Measurements from ENCODE around the gene NAA15. TPM values are rescaled to one million over a fixed set of nuclear protein-coding genes. Genes with fewer than 3 reads are reported as not detected.

The NAA15 gene
- total and polyA plus RNA-seq, 12 donors, result 4.6 to 36.4 (median 29.0) TPM

GRCh38 chr4:139278485-139278884 is 22.8 kb upstream of the NAA15 start:
- Histone ChIP-seq H3K4me1 (replicated peaks in 1 of 2) (peaks cover 0 to 19% of the 10 kb centered on the region in 2 donors), H3K27ac (peak overlapping the region; percentile 43 to 85 (median 83)), H3K4me3 (peak overlapping the region in 2 of 4 donors; percentile 47 to 70), H3K9me3 (replicated peaks in 1 of 3) (no peaks in the 10 kb centered on the region), H3K36me3 (replicated peaks in 1 of 2) (no peaks in the 10 kb centered on the region), H3K27me3 (no peaks in the 10 kb centered on the region)
- peak; percentile 55 to 68 (median 63) for DNase-seq
- TF ChIP-seq POLR2A (IDR thresholded peaks at IDR 0.05), result peak in 1 of 2 donors; percentile 45
- no peak for TF ChIP-seq CTCF (IDR thresholded peaks at IDR 0.05)
- intact Hi-C loops (cut with DNase I), result no loop called here
- 24 to 48% (median 43%) methylated on average over 16 of the region's 16 CpGs for WGBS, 4 donors

GRCh38 chr4:139278912-139279759 is 22.2 kb upstream of the NAA15 start:
- Histone ChIP-seq H3K4me1 (replicated peaks in 1 of 2) (peaks cover 0 to 19% of the 10 kb centered on the region in 2 donors), H3K4me3 (peak overlapping the region in 2 of 4 donors; percentile 47 to 70), H3K9me3 (replicated peaks in 1 of 3) (no peaks in the 10 kb centered on the region), H3K36me3 (replicated peaks in 1 of 2) (no peaks in the 10 kb centered on the region), H3K27ac (peak overlapping the region; percentile 43 to 85 (median 83)), H3K27me3 (no peaks in the 10 kb centered on the region)
- WGBS, 4 donors, result 7 to 24% (median 10%) methylated on average over 24 to 40 of the region's 40 CpGs
- TF ChIP-seq POLR2A (IDR thresholded peaks at IDR 0.05) (peak in 1 of 2 donors; percentile 4), CTCF (IDR thresholded peaks at IDR 0.05) (no peak)
- intact Hi-C loops (cut with DNase I), result no loop called here
- peak in 3 of 7 donors; percentile 32 to 36 (median 34) for DNase-seq

- Histone ChIP-seq H3K9me3 (replicated peaks in 1 of 3) (no peaks in the 10 kb centered on the region), H3K27me3 (no peaks in the 10 kb centered on the region), H3K27ac (peak within 1 kb of the TSS; percentile 43 to 85 (median 83)), H3K36me3 (replicated peaks in 1 of 2) (no peaks in the 10 kb centered on the region), H3K4me3 (peak within 1 kb of the TSS in 2 of 4 donors; percentile 47 to 70), H3K4me1 (replicated peaks in 1 of 2) (peaks cover 0 to 18% of the 10 kb centered on the region in 2 donors)
- WGBS, 4 donors, result 2 to 10% (median 3%) methylated on average over 16 to 51 of the region's 51 CpGs
- peak; percentile 67 to 83 (median 77) for DNase-seq
- intact Hi-C loops (cut with DNase I), result loop anchor here in 1 of 2 donors (10.0 kb wide), 1 partner anchor 95 kb away; no protein-coding TSS in a partner anchor
- TF ChIP-seq POLR2A (IDR thresholded peaks at IDR 0.05), result peak in 1 of 2 donors; percentile 82
- no peak for TF ChIP-seq CTCF (IDR thresholded peaks at IDR 0.05)
These were observed 21.3 kb upstream of the NAA15 start, which contains the start of gene MGARP for GRCh38 chr4:139279760-139280620. Gene MGARP, minus strand, starts transcription at chr4:139280225. Its CDS starts 67 bp downstream, at chr4:139280158.
